Right cardiac atrium (tissue), 5 donors: Measurements from ENCODE around the gene FAM184A. TPM values are rescaled to one million over a fixed set of nuclear protein-coding genes. Genes with fewer than 3 reads are reported as not detected.

Source experiments
- microRNA-seq, 2 donors: library from miRNA; unstranded; fragments of <30 nt; microRNA quantifications; one replicate each; pipeline ENCODE4 v1.2.0, GENCODE V29; 2020 to 2021
- polyA plus RNA-seq: library from polyadenylated mRNA; stranded (reverse); fragments of 200-250 nt; gene quantifications from one replicate; pipeline ENCODE4 v1.2.3, GENCODE V29; 2013
- total RNA-seq, 4 donors: library from RNA; stranded (reverse); fragmentation: NEBNext Ultra II Directional; extraction: Animal tissue kit (Norgen Biotek cat#: 25700); gene quantifications; one replicate each; pipeline ENCODE4 v1.2.1, GENCODE V29; 2021
- donor health status: healthy with polysubstance abuse.
- donor health status: DM: no; HTN: yes; CAD: no.
- donor health status: DM: no; HTN: no; CAD: no.
- donor health status: DM: no; HTN: yes; CAD: no; lungs with severe emphysema.
- donor health status: DM: yes; HTN: yes; CAD: no.

The FAM184A gene
- total and polyA plus RNA-seq, 5 donors, result 1.8 to 4.3 (median 2.9) TPM

Small RNA genes lying within 50 kb of the gene (microRNA-seq; reads per million reads assigned to microRNA genes)
- 0 reads per million in 2 donors for gene MIR548B

Other genes starting within 250 kb of the FAM184A start
- gene ASF1A, start 184.5 kb downstream of the FAM184A start, total RNA-seq, result 10 to 100 TPM; 20.1 to 26.1 (median 22.5) TPM
- gene ASF1A, start 184.5 kb downstream of the FAM184A start, polyA plus RNA-seq, result 22.5 TPM
- gene MCM9, start 143.5 kb downstream of the FAM184A start, total RNA-seq, result 1 to 10 TPM; 6.4 to 8.0 (median 7.6) TPM
- 2.0 TPM for gene MCM9, start 143.5 kb downstream of the FAM184A start, polyA plus RNA-seq